Coronary artery (tissue), 2 donors: ENCODE measurements around the gene SPAG16.

Experiments used
- DNase-seq: peaks from one replicate; pipeline ENCODE4 v3.0.0-alpha.2; 2017; ENCODE audit warnings: low spot score
- H3K27ac ChIP-seq, 2 donors: fragments of 200-600 bp; sonication (generic); one replicate each; pipeline ENCODE4 v1.5.1; 2016 to 2019
- H3K4me3 ChIP-seq: fragments of 200-600 bp; sonication (generic); 2 replicates; pipeline ENCODE4 v1.5.1; 2016; ENCODE audit warnings: mild to moderate bottlenecking, moderate library complexity
- CTCF ChIP-seq: fragments of 200-600 bp; sonication (generic); IDR thresholded peaks from one replicate; pipeline ENCODE4 v1.5.1; 2019; ENCODE audit warnings: antibody characterized with exemption

SPAG16 gene

DNA sequence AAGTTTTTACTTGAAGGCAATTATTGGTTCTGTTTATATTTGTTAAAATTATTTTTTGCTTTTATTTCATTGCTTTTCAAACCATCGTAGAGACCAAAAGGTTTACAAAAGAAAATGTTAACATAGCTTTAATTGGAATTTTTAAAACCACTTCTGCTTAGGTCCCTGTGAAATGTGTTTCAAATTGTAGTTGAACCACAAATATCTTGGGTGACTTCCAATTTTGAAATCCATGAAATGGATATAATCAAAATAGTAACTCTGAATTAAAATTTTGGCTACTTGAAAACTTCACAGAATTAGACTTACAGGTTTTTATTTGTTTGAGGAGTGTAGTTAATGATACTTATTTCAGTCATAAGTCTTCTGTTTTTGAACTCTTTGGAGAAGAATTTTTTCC lies 3.1 kb upstream of the SPAG16 start:
- Histone ChIP-seq H3K4me3 (no peak overlapping the region), H3K27ac (no peak overlapping the region)
- TF ChIP-seq CTCF = no peak
- DNase-seq = no peak

- DNase-seq = no peak
- peak overlapping the region; percentile 96 for H3K4me3 ChIP-seq
- TF ChIP-seq CTCF = no peak
- no peak overlapping the region for H3K27ac ChIP-seq
Observed at GRCh38 chr2:213285404-213285803, 1.1 kb downstream of the SPAG16 start.

- H3K4me3 ChIP-seq = no peak overlapping the region
- DNase-seq = no peak
- TF ChIP-seq CTCF = no peak
- H3K27ac ChIP-seq = no peak overlapping the region
Observed at GRCh38 chr2:213286161-213286560, 1.9 kb downstream of the SPAG16 start.

- DNase-seq = no peak
- TF ChIP-seq CTCF = no peak
- Histone ChIP-seq H3K4me3 (no peak overlapping the region), H3K27ac (no peak overlapping the region)
Observed at GRCh38 chr2:213288913-213289700, 4.8 kb downstream of the SPAG16 start.

- Histone ChIP-seq H3K4me3 (no peak overlapping the region), H3K27ac (no peak overlapping the region)
- no peak for TF ChIP-seq CTCF
- DNase-seq = no peak
Observed at GRCh38 chr2:213290501-213290900, 6.2 kb downstream of the SPAG16 start.

GRCh38 chr2:213296270-213296669 lies 12.0 kb downstream of the SPAG16 start:
- no peak overlapping the region for H3K4me3 ChIP-seq
- TF ChIP-seq CTCF = no peak
- H3K27ac ChIP-seq = no peak overlapping the region
- DNase-seq = no peak

DNA sequence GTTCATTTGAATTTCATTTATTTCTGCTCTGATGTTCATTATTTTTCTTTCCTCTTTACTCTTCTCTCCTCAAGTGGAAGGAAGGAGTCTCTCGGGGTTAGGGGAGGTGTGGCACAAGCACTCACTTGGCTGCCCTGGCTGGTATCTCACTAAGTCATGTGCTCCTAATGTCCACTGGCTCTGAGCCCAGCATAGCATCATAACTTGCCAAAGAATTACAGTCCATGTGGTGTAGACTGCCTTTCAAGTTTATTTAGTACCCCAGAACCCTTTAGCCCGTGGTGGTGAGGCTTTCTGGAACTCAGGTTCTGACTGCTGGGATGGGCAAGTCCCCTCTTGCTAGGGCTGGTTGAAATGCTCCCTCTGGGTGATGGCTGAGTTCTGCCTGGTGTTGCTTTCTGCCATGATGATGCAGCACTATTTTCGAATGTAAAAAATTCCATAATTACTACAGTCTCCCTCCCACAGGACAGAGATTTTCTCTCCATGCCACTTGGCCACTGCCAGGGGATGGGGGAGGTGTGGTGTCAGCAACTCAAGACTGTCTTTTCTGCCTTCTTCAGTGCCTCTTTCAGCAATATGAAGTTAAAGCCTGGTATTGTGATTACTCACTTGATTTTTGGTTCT lies 22.2 kb downstream of the SPAG16 start:
- no peak for DNase-seq
- TF ChIP-seq CTCF = no peak
- no peak overlapping the region for H3K27ac ChIP-seq
- no peak overlapping the region for H3K4me3 ChIP-seq
